Fibroblast of mammary gland (primary cell): Measurements from ENCODE around the gene PROX1.

Source experiments
- DNase-seq: peaks from one replicate; pipeline ENCODE4 v3.0.0-alpha.2; 2010; ENCODE audit warnings: low read depth
- H3K4me3 ChIP-seq: 2 replicates; pipeline ENCODE4 v1.5.1; 2011; ENCODE audit warnings: low read depth, mild to moderate bottlenecking, low read length, moderate library complexity; ENCODE audit not compliant: control insufficient read depth
- TF ChIP-seq, protein P1 (sequence below): conservative IDR thresholded peaks from 2 replicates; pipeline ENCODE4 v1.5.1; 2011; ENCODE audit warnings: low read depth, low read length, inconsistent platforms; ENCODE audit not compliant: control insufficient read depth, insufficient read depth

Gene PROX1

DNA sequence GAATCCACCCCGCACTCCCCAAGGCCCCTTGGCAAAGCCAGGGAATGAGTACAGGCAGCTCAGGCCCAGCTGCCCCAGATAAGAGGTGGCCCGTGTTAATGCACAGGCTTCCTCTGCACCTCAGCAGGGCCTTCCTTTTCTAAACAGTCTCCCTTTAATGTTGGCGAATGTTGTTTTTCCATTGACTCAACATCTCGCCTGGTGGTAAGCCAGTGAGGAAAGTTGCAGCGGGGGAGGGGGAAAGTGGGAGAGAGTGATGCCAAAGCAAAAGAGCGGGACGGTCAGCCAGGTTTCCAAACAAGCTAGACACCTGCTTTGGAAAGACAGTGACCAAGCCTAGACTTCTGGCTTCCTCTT, 10.3 kb upstream of the PROX1 start:
- TF ChIP-seq, protein P1, sequence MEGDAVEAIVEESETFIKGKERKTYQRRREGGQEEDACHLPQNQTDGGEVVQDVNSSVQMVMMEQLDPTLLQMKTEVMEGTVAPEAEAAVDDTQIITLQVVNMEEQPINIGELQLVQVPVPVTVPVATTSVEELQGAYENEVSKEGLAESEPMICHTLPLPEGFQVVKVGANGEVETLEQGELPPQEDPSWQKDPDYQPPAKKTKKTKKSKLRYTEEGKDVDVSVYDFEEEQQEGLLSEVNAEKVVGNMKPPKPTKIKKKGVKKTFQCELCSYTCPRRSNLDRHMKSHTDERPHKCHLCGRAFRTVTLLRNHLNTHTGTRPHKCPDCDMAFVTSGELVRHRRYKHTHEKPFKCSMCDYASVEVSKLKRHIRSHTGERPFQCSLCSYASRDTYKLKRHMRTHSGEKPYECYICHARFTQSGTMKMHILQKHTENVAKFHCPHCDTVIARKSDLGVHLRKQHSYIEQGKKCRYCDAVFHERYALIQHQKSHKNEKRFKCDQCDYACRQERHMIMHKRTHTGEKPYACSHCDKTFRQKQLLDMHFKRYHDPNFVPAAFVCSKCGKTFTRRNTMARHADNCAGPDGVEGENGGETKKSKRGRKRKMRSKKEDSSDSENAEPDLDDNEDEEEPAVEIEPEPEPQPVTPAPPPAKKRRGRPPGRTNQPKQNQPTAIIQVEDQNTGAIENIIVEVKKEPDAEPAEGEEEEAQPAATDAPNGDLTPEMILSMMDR: no peak

DNA sequence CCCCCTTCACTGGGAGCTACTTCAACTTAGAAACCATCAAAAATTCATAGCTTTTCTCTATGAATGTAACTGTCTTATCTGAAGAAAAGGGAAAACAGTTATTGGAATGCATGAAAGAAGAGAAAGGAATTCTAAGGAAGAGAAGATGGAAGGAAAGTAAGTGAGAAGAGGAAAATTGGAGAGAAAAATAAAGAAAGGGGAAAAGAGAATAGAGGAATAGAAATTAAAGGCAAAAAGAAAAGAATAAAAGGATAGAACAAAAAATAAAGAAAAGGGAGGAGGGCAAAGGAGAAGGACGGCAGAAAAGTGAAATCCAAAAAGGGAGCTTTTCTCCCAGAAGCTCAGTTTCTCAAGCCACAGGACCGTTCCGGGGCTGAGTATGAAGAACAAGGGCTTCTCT, 9.9 kb upstream of the PROX1 start:
- TF ChIP-seq, protein P1: no peak
- H3K4me3 ChIP-seq: no peak overlapping the region

More for the DNA sequence above, 10.3 kb upstream of the PROX1 start:
- no peak overlapping the region for H3K4me3 ChIP-seq
- no peak for DNase-seq

DNA sequence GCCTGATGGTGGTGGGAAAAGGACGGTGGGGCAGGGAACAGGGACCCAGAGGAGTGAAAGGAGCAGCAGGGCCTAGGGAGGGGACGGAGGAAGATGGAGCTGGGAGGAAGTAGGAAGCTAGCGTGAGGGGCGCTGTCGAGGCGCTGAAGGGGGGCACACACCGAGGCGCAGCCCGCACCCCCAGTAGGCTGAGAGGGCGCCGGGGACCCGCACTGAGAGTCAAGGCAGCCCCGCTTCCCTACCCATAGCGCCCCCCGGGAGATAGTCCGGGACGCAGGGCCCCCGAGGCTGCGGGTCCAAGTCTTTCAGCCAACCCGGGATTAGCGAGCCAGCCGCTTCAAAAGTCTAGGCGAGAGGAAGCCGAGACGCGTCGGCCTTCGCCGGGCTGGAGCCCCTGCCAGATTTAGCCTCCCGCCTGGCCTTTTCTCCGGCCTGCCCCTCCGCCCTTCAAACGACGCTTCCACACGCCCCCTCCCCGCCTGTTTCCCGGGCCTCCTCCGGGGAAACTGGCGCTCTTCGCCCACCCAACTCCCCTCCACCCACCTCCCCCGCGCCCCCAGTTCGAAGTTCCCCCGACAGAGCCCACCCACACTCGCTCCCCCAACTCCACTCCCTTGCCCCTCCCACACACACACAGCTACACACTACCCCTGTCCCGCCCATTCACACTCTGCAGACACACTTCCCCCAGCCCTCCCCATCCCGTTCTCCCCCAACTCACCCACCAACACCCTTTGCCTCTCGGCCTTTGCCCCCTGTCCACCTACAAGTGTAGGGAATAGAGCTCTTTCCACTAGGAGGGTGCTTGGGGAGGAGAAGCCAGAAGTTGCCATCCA, 7.8 kb upstream of the PROX1 start:
- no peak for DNase-seq
- TF ChIP-seq, protein P1: no peak
- no peak overlapping the region for H3K4me3 ChIP-seq

More for the DNA sequence above, 9.9 kb upstream of the PROX1 start:
- DNase-seq: no peak

DNA sequence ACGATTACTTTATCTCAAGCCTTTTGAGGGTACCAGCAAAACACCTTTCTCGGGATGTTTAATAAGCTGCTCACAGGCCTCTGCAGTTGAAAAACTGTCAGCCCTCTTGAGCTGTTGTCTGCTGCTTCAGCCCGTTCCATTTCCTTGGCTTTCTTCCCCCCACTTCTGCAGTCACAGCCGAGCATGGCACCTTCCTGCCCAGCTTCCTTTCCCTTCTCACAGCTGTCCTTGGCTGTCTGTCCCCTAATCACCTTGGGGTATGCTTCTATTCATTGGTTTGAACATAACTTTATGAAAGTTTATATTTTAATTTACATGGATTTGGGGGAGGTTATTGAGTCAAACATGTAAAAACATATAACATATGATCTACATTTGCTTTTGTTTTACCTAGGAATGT, 6.9 kb upstream of the PROX1 start:
- TF ChIP-seq, protein P1: no peak
- DNase-seq: no peak
- H3K4me3 ChIP-seq: no peak overlapping the region

DNA sequence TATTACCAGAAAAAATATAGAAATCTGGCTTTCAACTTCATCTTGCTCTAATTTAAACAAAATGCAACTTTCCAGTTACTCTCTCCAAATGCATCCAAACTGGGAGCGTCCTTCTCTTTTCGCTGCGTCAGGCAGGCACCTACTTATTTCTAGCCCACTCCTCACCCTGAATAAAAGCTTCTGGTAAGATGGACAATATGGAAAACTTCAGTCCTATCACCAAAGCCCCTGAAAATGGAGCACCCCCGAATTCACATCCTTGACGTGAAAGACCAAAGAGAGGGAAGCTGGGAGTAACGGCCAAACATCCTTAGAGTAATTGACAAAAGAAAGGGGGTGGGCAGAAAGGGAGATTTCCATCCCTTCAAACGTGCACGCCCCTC, 5.5 kb upstream of the PROX1 start:
- TF ChIP-seq, protein P1: no peak
- no peak overlapping the region for H3K4me3 ChIP-seq
- DNase-seq: no peak

DNA sequence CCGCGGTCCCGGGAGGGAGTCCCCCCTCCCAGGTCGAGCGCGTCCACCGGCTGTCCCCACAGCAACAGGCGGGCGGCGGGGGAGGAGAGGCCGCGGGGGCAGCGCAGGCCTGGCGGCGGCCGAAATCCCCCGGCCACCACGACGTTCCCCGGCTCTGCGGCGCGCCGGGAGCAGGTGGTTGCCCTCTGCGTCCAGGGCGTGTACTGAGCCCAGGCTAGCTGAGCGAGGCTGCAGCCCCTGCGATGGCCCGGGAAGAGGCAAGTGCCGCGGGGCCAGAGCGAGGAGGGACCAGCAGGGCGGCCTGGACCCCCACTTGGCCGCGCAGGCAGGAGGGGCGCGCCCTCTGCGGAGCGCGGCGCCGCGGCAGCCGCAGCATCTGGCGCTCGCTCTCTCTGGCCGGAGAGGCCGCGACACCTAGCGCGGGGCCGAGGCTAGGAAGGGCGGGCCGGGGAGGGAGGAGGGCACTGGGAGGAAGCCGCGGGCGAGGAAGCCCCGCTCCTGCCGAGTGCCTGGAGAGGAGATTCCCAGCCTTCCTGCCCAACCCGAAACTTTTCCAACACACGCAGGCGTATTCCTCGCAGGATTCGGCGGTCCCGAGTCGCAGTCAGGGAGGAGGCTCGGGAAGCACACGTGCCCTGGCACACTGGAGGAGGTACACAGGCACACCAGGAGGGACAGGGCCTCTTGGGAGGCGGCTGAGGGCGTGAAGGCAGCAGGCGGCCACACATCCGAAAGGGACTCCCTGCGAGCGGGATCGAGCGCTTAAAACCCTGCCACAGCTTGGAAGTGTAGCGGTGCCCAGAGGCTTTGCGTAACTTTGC, 4.9 kb upstream of the PROX1 start:
- H3K4me3 ChIP-seq: no peak overlapping the region
- no peak for DNase-seq
- TF ChIP-seq, protein P1: no peak
